ENCODE results near the gene ITGB6.
A peak's percentile ranks its signal among the peaks of the same experiment; 100 is the strongest.
"Not testable (repeated sequence)": the region's sequence is repeated elsewhere in the genome, so short reads cannot be mapped to it uniquely, and the experiment has no call there.

The ITGB6 gene

GRCh38 chr2:160140471-160140870 lies 59.6 kb downstream of the ITGB6 start:
- DNase-seq, result no peak

- no peak for DNase-seq
Observed at GRCh38 chr2:160139991-160140390, 60.1 kb downstream of the ITGB6 start.

GRCh38 chr2:160139350-160139749 lies 60.7 kb downstream of the ITGB6 start:
- DNase-seq, result no peak

GRCh38 chr2:160138406-160138805 lies 61.7 kb downstream of the ITGB6 start:
- no peak for DNase-seq

- no peak for DNase-seq
Observed at GRCh38 chr2:160137464-160137863, 62.6 kb downstream of the ITGB6 start.

DNA sequence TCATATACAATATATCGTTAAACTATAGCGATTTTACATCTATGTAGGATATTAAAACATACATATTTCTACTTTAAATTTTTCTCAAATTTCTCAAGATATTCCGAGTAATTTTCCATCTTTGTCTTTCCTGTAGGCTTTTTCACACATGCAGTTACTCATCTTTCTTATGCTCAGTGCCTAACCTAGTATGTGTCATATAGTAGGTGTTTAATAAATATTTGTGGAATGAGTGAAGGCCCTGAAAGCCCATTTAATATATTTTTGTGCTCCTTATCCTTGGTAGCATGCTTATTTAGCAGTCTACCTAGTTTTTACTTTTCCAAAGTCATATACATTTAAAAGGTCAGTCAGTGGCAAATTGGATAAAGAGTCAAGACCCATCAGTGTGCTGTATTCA lies 67.3 kb downstream of the ITGB6 start:
- no peak for DNase-seq

- DNase-seq, result no peak
Observed at GRCh38 chr2:160126756-160127155, 73.3 kb downstream of the ITGB6 start.

- DNase-seq, result no peak
Observed at GRCh38 chr2:160126315-160126714, 73.8 kb downstream of the ITGB6 start.

DNA sequence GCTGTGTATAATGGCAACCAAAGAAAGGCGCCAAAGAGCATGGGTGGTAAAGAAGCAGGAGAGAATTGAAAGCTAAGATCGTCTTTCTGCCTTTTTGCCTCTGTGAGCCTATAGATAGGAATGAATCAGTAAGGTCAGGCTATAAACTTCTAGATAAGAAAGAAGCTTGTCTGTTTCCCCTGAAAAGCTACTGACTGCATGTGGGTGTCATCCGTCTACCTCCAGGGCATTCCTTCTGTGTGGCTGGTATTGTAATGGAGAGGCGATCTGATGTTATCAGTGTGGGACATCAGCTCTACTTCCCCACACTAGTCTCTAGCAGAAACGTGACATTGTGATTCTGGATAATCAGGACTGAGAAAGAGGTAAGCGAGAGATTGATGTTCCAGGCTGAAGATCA lies 74.2 kb downstream of the ITGB6 start:
- no peak for DNase-seq

GRCh38 chr2:160125366-160125765 lies 74.7 kb downstream of the ITGB6 start:
- DNase-seq, result no peak

DNA sequence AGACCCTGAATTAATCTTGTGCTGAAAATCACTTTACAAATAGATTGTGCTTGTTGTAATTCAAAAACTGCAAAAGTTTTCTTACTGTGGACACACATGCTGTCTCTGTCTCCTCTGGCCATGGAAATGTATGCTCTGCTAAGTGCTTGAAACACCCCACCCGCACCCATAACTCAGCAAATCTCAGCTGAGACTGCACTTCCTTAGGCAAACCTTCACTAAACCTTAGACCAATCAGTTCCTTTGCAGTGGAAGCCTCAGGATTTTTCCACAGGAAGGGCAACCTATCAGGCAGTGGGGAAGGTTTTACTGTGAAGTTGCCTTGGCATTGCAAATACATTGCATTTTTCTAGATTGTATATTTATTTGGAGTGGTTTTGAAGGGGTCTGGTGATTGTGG lies 75.5 kb downstream of the ITGB6 start:
- no peak for DNase-seq

DNA sequence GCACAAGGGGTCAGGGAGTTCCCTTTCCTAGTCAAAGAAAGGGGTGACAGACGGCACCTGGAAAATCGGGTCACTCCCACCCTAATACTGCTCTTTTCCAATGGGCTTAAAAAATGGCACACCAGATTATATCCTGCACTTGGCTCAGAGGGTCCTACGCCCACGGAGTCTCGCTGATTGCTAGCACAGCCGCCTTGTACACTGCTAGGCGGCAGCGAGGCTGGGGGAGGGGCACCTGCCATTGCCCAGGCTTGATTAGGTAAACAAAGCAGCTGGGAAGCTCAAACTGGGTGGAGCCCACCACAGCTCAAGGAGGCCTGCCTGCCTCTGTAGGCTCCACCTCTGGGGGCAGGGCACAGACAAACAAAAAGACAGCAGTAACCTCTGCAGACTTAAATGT lies 85.4 kb downstream of the ITGB6 start:
- not testable (repeated sequence) for DNase-seq

- DNase-seq, result no peak
Observed at GRCh38 chr2:160114020-160114419, 86.1 kb downstream of the ITGB6 start.

DNA sequence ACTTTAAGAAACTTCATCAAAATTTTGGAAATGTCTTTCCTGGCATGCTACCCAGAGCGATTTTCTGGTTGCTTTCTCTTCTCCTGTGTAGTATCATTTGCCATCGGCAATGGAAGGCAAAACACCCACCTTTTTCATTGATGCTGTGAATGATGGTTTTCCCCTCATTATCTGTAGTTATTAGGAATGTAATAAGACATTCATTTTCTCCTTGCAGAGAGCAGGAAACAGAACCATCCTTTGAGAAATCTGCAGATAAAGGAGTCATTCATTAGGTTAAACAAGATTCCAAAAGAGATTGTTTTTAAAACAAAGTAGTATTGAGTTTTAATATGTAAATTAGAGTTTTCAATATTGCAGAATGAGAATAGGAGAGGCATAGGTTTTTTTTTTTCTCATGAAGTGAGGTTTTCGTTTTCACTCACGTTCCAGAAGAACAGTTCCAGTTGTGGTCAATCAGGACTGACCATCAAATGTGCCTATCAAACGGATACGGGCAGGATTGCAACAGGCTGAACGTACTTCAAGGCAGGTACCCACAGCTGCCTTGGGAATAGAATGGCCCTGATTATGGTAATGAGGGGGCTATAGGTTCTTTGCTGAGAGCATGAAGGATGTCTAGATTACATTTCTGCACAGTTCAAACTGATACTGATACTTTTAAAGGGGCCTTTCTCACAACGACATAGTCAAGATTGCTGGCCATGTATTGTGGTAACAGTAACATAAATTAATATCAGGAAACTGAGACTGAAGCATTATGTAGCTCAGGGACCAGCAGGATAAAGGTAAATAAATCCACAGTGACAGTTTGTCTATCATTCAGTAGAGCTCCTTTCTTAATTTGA lies 87.9 kb downstream of the ITGB6 start:
- no peak for DNase-seq

GRCh38 chr2:160110674-160111239 lies 89.3 kb downstream of the ITGB6 start:
- no peak for DNase-seq

DNA sequence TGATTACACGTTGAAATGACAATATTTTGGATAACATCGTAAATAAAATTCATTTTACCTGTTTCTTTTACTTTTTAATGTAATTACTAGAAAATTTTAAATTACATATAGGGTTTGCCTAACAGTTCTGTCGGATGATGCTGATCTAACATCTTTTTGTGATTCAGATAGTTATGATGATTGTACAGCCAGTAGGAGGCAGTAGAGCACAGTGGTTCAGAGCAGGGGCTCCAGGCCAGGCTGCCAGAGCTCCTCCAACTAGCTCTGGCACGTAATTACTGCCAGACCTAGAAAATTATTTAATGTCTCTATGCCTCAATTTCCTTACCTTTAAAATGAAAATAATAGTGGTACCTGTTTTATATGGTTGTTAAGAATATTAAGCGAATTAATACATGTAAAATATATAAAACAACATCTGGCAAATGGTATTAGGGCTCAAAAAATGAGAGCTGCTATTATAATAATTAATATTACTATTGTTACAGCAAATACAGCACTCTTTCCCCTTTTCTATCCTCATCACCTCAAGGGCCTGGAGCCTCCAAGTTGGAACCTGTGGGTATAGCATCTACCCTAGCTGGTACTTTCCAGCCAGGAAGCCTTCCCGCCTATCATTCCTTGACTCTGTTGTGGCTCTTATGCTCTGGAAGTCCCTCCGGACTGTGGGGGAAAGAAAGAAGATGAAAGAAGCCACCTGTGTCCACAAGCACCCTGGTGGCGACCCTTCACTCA lies 90.0 kb downstream of the ITGB6 start:
- peak; percentile 21 for DNase-seq

DNA sequence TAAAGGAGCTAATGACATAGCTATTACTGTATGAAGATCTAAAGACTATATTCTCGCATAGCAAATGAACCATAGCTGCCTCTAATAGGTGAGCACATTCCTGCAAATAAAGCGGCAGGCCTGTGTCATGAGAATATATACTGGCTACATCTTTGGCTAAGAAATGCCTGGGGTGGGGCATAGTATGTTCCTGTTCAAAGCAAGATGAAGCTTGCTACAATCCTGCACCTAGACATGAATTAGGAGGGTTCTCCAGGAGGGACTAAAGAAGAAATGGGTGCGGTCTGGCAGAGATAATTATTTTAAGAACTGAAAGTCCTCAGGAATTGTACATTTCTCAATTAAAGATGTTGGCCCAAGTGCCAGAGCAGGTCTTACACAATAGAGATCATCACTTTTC lies 90.8 kb downstream of the ITGB6 start:
- DNase-seq, result no peak

- DNase-seq, result no peak
Observed at GRCh38 chr2:160108646-160109045, 91.4 kb downstream of the ITGB6 start.

DNA sequence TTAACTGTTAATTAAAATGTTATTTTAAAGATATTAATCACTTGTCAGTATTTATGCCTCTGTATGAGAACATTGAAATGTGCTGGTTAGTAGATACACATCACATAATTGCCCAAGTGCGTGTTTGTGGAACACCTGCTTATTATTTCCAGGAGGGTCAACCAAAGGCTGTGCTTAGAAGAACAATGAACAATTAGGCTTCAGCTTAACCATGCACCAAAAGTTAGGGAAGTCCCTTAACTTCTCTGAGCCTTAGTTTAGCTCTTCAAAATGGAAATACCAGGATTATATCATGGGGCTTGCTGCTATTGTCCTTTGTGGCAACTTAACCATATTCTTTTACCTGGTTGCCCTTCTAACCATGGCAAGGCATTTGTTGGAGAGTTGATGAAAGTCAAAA lies 94.7 kb downstream of the ITGB6 start:
- DNase-seq, result no peak

DNA sequence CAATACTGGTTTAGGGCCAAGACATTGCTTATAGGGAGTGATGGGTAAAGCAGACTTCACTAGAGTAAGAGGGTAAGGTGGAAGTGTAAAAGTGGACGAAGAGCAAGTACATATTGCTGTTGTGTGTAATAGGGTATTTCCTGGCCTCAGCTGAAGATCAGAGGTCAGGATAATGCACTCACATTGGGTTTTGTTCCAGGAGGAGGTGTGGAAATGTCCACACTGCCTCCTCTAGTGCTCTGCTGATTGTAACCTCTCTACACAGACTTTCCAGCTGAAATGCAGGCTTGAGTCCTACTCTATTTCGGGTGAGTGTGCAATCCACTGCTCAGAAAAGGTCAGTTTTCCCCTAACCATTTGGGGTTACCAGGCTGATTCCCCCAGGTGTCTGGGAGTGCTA lies 96.0 kb downstream of the ITGB6 start:
- no peak for DNase-seq

GRCh38 chr2:160097326-160097725 lies 102.7 kb downstream of the ITGB6 start:
- no peak for DNase-seq

DNA sequence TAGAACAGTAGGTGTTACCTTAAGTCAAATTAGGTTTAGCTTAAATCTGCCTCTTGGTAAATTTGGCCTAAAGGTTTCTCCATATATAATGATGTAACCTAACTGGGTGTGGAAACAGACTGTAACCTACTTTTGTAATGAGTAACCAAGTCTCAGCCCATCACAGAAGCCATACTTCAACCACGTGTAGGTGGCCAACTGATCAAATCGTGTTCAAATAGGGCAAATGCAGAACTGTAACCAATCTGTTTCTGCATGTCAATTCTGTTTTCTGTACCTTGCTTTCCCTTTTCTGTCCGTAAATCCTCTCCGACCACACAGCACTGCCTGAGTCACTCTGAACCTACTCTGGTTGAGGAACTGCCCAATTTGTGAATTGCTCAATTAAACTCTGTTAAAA lies 103.7 kb downstream of the ITGB6 start:
- no peak for DNase-seq

DNA sequence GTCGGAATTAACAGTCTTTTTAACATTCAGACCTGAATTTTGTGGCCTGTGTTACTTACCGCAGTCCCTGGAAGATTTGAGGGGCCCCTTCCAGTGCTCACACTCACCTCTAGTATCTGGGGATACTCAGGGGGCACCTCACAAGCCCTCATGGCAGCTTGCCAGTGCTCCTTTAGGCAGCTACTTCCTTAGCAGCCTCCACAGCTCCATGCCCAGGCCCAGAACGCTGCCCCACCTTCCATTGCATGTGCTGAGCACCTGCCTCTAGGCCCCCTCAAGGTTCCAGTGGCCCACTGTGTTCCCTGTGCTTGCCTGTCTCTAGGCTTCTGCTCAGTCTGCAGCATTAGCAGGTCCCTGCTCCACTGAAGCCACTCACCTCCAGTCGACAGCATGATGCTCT lies 107.6 kb downstream of the ITGB6 start:
- DNase-seq, result no peak

DNA sequence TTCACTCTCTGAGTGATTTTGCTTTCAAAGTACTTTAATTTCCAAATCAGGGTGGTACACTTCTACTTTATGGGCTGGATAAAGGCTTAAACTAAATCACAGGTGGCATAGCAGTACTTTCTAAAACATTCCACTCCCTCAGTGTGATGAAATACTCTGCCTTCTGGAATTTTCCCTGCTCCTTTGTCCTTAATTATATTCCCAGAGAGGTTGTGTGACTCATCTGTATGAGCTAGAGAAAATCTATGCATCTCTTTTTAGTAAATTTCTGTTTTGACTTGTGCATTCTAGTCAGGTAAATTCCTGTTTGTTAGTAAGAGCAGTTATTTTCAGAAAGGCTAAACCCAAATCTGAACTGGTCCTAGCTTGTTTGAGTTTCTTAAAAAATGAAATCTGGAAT lies 108.7 kb downstream of the ITGB6 start:
- DNase-seq, result no peak
